IPS DF 4.7 (cell line): Measurements from ENCODE around the gene GAD2.
"Not testable (repeated sequence)": the region's sequence is repeated elsewhere in the genome, so short reads cannot be mapped to it uniquely, and the experiment has no call there.

Source experiments
- DNase-seq: peaks from one replicate; pipeline ENCODE4 v3.0.0-alpha.2; 2013; ENCODE audit warnings: low spot score; ENCODE audit errors: extremely low read depth

GAD2 gene

DNA sequence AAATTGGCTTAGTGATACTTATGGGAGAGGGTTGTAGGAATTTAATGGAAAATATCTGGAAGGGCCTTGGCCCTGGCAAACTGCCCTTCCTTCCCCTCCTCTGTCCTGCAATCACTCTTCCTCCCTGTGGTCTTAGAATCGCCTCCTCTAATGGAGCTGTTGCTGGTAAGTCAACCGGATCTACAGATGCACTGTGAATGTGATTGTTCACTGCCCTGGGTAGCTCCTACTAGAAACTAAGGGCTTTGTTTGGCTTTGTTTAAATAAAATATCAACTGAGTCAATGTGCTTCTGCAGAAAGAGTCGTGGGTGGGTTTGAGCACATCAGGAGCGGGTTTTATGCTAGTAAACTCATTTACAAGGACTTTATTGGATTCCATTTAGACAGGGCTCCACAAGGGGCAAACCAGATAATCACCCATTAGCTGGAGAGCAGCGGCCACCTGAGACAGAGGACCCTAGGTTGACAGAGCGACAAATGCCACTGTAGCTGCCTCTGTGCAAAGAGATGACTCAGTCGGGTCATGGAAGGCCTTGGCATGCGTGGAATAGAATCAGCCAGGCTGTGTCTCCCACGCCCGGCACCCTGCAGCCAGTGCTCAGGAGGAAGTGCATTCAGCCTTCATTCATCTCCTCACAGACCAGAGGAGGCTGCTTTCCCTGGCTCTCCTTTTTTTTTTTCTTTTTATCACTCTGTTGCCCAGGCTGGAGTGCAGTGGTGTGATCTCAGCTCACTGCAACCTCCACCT lies 97.9 kb downstream of the GAD2 start:
- no peak for DNase-seq

DNA sequence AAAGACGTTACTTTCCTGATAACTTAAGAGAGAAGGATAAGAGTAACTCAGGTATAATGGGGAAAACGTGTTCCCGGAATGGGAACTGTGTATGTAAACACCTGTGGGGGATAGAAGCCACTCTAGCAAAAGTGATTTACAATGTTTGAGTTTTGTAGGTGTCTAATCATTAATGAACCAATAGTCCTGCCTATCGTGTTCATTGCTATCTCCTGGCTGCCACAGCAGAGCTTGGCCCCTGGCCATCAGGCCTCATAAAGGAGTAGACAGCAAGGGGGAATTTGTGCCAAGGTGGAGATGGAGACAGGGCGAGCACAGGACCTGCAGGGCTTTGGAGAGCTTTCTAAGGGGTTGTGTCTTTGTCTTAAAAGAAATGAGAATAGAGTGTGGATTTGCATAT lies 102.1 kb downstream of the GAD2 start:
- no peak for DNase-seq

- no peak for DNase-seq
These were observed 106.6 kb downstream of the GAD2 start for GRCh38 chr10:26323219-26323618.

- no peak for DNase-seq
These were observed 110.3 kb downstream of the GAD2 start for GRCh38 chr10:26326851-26327250.

DNA sequence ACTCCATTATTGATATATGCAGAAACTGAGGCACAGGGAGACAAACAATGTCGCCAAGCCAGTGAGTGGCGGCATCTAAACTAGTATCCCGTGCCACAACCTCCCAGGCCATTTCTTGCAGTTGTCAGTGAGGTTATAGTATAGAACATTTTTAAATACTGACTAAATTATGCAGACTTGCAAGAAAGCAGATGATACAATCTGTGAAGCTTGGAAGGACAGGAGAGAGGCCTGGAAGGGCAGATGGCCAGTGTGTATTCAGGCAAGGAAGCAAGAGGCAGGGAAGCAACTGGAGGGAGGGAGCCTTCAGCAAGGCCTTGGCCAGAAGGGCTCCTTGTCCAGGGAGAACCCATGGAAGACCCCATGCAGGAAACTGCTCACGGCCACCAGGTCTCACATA lies 111.2 kb downstream of the GAD2 start:
- no peak for DNase-seq

DNA sequence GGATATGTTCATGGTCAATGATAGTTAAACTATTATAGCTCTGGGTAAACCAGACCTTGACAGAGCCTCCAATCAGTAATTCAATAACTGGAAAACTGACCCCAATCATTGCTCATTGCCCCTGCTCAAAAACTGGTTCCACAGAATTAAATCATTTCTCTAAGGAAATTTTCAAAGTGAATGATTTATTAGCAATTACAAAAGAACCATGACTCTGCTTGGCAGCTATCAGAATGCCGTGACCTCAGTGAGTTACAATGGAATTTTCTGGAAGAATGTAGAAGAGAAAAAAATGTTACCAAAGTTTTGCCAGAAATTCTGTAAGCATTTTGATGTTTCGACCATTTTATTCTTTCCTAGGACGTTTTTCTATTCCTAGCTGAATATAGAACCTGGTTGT lies 114.8 kb downstream of the GAD2 start:
- no peak for DNase-seq

DNA sequence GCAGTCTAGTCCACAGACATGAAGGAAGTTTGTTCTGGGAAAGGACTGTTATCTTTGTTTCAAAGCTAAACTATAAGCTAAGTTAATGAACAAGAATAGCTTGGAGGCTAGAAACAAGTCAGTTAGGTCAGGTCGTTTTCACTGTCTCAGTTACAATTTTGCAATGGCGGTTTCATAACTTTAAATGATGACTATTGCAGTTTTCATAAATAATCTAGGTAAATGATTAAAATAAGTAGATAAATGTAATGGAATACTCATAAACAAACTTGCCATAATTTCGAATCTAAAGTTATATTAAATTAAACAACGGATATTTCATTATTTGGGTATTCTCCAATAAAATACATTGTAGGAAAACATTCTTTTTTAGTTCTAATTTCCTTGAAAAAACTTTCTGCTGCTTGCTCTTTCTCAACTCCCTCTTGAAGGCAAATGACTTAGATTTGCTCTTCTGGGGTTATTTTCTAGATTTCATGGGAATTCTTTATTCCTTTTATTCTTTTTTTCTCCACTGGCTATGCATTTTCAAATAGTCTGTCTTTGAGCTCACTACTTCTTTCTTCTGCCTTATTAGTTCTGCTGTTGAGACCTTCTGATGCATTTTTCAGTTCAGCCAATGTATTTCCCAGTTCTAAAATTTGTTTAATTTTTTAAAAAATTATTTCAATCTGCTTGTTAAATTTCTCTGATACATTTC lies 117.8 kb downstream of the GAD2 start:
- no peak for DNase-seq

GRCh38 chr10:26334932-26335573 lies 118.5 kb downstream of the GAD2 start:
- DNase-seq, result no peak

- no peak for DNase-seq
These were observed 119.1 kb downstream of the GAD2 start for GRCh38 chr10:26335574-26336093.

- DNase-seq, result no peak
These were observed 120.4 kb downstream of the GAD2 start for GRCh38 chr10:26336979-26337378.

DNA sequence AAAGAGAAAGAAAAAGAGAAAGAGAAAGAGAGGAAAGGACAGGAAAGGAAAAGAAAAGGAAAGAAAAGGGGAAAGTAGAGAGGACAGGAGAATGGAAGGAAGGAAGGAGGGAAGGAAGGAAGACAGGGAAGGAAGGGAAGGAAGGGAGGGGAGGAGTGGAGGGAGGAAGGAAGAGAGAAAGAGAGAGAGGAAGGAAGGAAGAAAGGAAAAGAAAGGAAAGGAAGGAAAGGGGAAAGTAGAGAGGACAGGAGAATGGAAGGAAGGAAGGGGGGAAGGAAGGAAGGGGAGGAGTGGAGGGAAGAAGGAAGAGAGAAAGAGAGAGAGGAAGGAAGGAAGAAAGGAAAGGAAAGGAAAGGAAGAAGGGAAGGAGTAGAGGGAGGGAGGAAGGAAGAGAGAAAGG lies 125.1 kb downstream of the GAD2 start:
- no peak for DNase-seq

DNA sequence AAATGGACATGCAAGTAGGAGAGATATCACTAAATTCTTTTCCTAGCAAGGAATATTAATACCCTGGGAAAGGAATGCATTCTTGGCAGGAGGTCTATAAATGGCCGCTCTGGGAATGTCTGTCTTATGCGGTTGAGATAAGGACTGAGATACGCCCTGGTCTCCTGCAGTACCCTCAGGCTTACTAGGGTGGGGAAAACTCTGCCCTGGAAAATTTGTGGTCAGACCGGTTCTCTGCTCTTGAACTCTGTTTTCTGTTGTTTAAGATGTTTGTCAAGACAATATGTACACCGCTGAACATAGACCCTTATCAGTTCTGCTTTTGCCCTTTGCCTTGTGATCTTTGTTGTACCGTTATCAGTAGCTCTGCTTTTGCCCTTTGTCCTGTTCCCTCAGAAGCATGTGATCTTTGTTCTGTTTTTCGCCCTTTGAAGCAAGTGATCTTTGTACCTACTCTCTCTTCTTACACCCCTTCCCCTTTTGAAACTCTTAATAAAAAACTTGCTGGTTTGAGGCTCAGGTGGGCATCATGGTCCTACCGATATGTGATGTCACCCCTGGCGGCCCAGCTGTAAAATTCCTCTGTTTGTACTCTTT lies 132.3 kb downstream of the GAD2 start:
- not testable (repeated sequence) for DNase-seq
